GM21786 (cell line): ENCODE data around the gene TRAIP.
"Not testable (repeated sequence)": the region's sequence is repeated elsewhere in the genome, so short reads cannot be mapped to it uniquely, and the experiment has no call there.

Source experiments
- ATAC-seq: cut with Tn5 transposase; IDR thresholded peaks from one replicate; pipeline ENCODE4 v1.9.1; 2021; ENCODE audit not compliant: unreplicated experiment

Gene TRAIP

DNA sequence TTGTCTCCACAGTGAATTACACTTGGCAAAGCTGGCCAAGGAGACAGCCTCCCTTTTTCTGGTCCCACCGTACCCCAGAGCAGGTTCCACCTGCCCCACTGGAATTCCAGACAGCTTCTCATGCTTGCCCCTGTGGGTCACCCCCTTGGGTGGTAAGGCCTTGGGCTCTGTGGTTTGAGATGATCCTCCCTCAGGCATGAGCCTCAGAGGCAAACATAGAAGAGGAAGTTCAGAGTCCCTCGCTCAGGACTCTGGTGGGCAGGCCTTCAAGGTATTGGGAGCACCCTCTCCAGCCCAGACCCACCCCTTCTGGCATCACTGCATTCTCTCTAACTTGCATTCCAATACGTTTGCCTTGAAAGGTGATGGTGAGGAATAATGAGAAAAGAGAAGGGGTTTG lies 25.0 kb downstream of the TRAIP start:
- ATAC-seq, result no peak

DNA sequence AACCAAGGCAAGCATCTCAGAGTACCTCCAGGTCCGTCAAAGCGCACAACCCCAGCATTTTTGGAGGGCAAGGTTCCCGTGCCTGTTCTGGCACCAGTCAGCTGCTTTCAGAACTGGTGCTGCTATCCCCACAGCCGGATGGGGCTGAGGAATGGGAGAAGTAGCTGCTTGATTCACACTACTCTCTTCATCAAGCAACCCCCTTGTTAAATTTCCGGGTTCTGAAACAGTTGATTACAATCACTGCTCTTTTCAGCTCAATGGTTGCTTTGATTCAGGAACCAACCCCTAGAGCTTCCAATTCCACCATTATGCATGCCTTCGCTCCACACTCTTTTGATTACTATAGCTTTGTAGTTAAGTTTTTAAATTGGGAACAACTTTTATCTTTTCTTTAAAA lies 30.3 kb downstream of the TRAIP start:
- ATAC-seq, result no peak

DNA sequence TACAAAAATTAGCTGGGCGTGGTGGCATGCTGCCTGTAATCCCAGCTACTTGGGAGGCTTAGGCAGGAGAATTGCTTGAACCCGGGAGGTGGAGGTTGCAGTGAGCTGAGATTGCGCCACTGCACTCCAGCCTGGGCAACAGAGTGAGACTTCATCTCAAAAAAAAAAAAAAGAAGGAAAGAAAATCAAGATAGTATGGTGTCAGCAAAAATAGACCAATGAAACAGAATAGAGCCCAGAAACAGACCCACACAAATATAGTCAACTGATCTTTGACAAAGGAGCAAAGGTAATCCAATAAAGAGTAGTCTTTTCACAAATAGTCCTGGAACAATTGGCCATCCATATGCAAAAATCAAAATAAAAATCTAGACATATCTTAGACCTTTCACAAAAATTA lies 33.2 kb downstream of the TRAIP start:
- ATAC-seq, result not testable (repeated sequence)

DNA sequence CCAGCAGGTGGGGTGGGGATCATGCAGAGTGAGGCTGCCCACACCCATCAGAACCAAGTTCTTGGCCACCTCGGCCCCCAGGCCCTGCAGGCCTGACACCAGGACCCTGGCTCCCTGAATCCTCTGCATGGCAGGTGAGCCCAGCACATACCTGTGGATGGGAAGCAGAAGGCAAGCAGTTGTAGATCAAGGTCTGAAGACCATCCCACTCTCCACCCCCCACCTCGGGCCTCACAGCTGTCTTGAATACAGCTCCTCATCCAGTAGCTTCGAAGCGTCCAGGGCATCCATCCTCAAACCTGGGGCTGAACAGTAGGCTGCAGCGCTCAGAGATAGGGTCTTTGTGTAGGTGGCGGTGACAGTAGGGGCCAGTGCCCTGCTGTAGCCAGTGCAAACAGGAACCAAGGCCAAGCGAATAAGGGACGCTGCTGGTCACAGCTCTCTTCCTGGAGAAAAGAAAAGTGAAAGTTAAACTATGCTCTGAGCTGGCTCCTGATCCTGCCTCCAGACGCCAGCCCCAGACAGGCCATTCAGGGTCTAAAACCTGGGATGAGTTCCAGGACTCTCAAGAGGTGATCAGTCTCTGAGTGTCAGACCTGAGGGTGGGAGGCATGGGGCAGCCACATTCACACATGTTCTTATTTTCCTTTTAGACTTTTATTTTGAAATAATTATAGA lies 42.7 kb downstream of the TRAIP start, which contains the start of gene UBA7:
UBA7 (minus strand) TSS at position 457 of the 678 bp plus-strand sequence; CDS start at position 291, 166 bp downstream.
- no peak for ATAC-seq

DNA sequence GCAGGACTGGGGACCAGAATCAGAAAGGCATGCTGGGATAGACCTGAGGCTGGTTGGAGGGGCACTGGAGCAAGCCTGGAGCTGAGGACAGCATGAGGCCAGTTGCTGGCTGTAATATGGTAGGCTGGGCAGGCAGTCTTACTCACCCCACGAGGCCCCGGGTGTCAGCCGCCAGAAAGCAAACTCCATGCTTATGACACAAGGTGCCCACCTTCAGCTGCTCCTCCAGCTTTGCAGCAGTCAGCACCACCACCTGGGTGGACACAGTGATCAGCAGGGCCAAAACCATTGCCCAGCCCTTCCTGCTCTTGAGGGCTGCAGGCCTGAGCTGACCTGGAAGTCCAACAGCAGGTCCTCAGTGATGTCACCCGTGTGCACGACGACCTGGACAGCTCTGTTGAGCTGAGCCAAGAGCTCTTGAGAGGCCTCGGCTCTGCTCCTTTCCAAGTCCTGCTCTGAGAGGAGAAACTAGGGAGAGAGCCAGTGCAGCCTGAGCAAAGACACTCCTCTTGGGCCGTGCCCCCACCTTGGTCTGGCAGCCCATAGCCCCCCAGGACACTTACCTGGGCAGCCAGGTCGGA lies 43.4 kb downstream of the TRAIP start:
- ATAC-seq, result no peak

DNA sequence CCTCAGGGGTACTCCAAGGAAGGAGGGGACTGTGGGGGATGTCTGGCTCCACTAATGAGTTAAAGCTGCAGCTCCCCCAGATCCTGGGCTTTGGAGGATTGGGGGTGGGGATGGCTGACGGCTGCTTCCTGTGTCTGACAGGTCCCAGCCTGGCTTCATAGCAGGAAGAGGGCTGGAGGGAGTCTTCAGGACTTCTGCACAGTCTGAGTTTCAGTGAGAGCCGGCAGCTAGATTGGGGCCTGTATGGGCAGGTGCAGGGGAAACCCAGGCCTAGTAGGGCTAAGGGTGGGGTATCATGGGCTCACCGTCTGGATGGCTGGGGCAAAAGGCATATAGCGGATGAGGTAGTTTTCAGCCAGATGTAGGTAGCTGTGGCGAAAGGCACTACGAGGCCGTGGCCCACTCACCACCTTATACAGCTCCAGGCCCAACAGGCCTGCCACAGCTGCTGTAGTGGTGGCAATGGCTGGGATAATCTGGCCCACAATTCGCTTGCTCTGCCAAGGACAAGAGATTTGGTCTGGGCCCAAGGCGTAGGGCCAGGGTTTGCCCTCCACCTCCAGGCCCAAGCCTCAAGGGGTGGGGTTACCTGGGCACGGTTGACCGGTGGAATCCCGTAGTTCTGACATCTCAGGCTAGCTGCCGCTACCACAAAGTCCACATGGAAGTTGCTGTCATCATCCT lies 48.8 kb downstream of the TRAIP start:
- peak; percentile 28 for ATAC-seq

DNA sequence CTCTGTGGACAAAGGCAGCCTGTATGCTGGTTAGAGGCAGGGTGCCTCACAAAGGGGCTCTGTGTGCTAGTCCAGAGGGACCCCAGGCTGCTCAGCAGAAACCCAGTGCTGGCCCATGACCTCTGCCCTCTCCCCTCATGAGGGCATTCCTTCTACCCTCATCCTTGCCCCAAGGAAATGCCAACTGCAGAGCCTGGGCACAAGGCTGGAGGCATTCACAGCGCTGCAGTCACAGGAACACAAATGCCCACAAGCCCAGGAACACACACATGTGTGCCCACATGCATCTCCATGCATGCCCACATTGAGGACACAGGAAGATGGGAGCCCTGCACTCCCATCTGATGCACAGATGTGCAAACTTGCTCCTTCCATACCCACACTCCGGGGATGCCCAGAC lies 49.5 kb downstream of the TRAIP start:
- no peak for ATAC-seq

DNA sequence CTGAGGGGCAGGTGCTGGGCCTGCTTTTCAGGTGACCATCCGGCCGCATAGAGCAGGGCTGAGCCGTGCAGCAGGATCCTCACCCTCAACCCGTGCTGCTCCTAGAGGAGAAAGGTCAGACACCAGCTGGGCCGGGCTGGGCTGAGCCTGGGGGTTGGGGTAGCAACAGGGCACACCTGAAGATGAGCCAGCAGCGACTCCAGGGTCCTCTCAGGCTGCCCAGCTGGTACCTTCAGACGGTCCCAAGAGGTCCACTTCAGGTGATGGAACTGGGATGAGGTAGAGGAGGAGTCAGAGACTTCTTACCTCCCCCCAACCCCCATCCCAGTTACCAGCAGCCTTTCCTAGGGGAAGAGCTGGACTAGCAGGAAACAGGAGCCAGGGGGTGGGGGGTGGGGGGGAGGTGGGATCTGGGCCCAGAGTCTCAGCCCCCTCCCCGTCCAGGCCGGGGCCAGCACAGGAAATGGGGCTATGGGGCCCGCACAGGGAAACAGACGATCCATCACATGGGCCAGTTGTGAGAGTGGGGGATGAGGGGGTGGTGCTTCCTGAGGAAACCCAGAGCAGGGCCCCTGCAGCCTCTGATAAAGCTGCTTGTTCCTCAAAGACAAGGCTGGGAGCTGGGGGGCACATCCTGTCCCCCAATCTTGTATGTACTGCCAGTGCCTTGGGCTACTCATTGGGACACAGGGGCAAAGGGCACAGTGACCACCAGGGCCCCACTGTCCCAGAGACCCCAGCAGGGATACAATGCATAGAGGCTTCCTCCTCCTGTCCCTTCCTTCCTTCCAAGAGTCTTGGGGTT lies 50.3 kb downstream of the TRAIP start:
- no peak for ATAC-seq

DNA sequence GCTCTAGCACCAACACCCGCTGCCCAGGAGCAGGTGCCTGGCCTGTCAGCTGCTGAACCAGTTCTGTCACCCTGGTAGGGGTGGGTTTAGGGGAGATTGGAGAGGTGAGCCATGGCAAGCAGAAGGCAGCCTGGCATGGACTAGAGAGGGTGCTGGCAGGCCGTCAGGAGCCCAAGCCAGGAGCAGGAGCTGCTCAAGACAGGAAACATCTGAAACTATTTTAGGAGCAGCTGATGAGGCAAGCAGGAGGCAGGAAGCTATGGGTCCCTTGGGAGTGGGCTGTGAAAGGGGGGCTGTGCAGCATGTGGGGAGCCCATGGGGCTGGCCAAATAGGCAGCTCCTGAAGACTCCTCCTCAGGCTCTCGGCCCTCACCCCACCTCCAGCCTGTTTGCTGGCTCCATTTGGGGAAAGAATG lies 51.0 kb downstream of the TRAIP start:
- no peak for ATAC-seq

DNA sequence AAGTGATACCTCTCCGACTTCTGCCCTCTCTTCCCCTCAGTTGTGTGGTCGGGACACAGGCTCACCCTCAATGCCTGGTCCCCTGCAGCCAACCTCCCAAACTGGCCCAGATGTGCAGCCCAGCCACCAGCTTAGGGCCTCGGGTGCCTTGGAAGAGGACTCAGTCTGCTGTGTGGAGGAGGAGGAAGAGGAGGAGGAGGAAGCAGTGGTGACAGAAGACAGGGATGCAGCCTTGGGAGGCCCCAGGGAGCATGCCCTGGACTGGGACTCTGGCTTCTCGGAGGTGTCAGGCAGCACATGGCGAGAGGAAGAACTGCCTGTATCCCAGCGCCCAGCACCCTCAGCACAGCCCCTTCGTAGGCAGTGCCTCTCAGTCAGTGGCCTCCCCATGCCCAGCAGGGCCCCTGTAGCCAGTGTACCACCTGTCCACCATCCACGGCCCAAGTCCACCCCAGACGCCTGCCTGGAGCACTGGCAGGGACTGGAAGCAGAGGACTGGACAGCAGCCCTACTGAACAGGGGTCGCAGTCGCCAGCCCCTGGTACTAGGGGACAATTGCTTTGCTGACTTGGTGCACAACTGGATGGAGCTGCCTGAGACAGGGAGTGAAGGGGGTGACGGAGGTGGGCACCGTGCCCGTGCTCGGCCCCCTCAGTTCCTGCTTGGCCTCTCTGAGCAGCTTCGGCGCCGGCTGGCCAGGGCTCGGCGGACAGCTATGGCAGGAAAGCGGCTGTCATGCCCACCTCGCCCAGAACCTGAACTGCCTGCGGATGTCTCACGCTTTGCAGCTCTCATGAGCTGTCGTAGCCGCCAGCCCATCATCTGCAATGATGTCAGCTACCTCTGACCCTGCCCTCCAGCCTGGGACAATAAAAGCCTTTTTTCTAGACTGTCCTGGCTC lies 52.0 kb downstream of the TRAIP start:
- ATAC-seq, result no peak

DNA sequence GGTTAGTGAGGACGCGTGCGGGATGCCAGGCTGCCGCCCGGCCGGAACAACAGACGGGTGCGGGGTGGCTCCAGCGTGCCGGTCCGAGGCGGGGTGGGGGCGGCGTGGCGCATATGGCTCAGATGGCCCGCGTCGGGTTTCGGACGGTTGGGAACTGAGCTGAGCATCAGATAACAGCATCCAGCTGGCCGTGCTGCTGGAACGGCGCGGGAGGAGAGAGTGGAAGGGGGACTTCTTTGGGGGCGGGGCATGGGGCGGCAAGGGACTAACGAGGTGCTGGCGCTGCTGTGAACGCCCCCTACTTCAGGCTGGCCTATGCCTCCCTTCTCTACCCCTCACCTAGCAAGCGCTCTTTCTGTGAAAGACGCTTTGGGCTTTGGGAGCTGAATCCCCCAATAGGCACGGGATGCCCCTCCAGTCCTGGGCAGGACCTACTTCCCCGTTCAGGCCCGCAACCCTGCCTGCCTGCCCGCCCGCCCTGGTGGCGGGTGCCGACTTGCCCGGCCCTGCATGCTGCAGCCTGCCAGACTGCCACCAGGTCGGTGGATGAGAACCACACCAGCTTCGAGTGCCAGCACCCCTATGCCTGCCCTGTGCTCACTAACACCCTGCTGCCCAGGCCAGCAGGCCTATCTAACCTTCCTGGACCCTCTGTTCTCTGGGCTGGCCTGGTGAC lies 52.8 kb downstream of the TRAIP start:
- ATAC-seq, result peak; percentile 6

DNA sequence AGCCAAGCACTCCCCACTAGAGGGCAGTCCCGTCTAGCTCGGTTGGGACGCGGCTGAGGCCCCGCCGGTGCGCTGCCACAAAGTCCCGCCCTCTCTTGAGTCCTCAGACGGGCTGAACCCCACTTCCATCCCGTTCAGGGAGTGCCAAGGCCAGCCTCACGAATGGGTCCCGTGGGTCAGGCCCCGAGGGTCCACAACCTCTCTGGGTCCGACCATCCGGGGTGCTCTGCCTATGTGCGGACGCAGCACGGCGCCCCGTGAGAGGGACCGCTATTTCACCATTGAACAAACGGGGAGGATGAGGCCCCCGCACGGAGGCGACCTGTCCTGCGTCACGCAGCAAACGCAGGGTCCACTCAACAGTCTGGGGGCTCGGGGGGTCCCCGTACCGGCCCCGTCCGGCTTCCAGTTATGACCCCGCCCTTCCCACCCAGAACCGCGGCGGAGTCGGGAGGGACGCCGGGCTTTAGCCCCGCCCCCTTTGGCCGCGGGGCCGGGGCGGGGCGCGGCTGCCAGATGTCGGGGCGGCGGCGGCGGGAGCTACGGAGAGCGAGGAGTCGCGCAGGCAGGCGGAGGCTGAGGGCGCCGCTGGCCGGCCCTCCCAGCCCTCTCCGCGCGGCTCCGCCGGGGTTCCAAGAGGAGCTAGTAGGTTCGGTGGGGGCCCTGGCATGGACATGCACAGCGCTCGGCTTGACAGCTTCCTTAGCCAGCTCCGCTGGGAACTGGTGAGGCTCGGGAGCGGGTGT lies 53.5 kb downstream of the TRAIP start, which contains the start of gene INKA1:
INKA1 (plus strand) TSS at position 543 of the 746 bp plus-strand sequence; CDS start at position 675, 132 bp downstream.
- ATAC-seq, result peak; percentile 40

DNA sequence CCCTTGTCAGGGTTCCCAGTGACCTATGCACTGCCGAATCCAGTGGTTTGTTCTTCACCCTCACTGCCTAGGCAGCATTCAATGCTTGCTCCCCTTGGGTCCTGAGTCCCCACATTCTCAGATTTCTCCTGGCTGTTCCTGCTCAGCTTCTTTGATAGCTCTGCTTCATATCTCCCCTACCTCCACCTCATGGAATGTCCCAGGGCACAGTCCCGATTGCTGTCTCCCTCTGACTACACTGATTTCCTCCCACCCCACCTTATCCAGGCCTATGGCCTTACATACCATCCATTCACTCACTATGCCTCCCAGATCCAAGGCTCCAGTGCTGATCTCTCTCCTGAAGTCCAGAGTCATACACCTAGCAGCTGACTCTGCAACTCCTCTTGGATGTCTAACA lies 55.2 kb downstream of the TRAIP start:
- no peak for ATAC-seq

DNA sequence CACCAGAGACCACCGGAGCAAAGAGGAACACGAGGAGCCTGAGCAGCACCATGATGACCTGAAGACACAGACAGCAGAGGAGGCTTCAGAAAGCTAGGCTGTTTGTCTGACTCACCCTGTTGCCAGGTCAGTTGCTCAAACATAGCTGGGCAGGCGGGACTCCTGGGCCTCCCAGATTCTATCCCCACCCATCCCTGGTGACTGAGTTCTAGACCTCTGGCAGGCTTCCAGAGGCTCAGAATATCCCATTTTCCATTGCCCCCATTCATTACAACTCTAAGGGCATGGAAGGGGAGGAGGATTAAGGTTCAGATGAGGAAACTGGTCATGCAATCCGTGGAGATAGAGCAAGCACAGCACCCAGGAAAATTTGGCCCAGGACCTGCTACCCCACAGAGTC lies 56.6 kb downstream of the TRAIP start, which contains the start of gene CDHR4:
CDHR4 (minus strand) TSS at position 113 of the 400 bp plus-strand sequence; CDS start at position 52, 61 bp downstream.
- ATAC-seq, result no peak

DNA sequence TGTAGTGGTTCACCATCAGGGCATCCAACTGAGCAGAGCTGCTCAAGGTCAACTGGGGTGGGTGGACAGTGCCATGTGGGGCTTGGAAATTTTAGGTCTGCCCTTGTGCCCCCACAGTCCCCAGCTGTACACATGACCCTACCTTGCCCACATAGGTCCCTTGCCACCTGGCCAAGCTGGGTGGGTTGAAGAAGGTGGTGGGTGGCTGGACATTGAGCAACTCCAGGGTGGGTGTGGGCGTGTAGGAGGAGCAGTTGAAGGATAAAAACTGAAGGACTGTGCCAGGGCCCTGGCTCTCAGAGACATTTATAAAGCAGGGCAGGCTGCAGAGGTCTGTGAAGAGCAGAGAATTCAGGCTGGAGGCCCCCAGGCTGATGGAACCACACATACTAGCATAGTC lies 57.3 kb downstream of the TRAIP start:
- no peak for ATAC-seq

DNA sequence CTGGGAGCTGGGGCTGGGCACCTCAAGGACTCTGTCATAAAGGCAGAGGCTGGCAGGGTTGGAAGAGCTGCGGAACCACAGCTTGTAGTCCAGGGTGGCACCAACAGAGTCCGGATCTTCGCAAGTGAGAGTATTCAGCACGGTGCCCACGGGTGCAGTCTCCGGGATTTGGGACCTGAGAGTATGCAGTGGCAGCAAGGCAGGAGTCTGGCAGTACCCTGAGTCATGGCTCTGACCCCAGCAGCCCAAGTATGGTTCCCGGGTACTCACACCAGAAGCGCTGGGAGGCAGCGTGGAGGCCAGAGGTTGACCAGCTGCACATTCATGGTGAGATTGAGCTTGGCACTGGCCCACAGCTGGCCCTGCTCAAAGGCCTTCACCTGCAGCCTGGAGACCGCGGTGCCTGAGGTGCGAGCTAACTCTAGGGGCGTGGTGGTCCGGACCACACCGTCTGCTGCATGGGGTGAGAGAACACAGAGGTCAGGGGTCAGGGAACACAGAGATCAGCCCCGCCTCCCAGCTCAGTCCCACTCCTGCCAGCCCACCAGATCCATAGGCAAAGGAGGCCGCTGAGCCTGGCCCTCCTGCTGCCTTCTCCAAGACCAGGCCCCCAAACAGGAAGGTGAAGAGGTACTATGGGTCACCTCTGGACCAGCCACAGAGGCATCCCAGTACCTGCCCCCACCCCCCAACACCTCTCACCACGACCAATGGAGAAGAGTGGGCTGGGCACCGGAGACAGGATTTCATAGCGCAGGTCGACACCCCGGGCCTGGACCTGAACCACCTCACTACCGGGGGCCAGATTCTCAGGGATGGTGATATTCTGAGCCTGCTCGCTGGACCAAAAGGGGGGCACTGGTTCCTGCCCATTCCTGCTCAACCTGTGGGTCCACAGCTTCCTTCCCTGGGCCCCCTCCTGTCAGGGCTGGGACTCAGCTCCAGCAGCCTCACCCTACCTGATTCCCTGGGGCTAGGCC lies 61.1 kb downstream of the TRAIP start:
- no peak for ATAC-seq

DNA sequence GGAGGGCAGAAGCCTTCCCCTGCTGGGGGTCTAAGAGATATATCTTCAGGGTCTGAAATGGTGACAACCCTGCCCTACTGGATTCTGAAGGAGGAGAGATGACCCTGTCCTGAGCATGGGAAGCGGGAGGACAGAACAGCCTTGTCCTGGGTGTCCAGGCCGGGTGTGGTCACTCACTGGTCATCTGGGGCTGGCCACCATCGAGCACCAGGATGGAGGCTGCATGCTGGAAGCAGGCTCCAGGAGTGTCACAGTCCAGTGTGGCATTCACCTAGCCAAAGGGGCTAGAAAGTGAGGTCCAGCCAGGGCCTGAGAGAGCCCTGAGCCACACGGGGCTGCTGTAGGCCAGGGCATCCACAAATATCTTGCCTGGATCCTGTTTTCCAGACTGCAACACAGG lies 61.9 kb downstream of the TRAIP start:
- ATAC-seq, result no peak
